GM21576 (cell line): Measurements from ENCODE around the gene SNURF.
"Not testable (repeated sequence)": the region's sequence is repeated elsewhere in the genome, so short reads cannot be mapped to it uniquely, and the experiment has no call there.

ENCODE experiments used
- ATAC-seq: cut with Tn5 transposase; IDR thresholded peaks from one replicate; pipeline ENCODE4 v1.9.1; 2021; ENCODE audit warnings: mild to moderate bottlenecking, moderate library complexity; ENCODE audit not compliant: unreplicated experiment

SNURF gene, protein sequence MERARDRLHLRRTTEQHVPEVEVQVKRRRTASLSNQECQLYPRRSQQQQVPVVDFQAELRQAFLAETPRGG

DNA sequence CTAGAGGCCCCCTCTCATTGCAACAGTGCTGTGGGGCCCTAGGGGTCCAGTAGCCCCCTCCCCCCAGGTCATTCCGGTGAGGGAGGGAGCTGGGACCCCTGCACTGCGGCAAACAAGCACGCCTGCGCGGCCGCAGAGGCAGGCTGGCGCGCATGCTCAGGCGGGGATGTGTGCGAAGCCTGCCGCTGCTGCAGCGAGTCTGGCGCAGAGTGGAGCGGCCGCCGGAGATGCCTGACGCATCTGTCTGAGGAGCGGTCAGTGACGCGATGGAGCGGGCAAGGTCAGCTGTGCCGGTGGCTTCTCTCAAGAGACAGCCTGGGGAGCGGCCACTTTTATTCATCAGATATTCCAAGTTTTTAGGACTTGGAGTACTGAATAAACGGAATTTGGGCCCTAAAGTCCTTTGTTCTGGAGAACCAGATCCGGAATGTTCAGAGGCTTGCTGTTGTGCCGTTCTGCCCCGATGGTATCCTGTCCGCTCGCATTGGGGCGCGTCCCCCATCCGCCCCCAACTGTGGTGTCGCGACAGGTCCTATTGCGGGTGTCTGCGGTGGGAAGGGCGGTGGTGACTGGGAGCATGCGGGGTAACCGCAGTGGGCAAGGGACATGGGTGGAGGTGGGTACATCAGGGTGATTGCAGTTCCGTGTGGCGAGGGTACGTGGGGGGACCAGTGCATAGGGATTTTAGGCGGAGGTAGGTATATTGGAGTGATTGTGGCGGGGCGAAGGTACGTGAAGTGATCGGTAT is at the start of gene SNURF, which contains the start of gene SNRPN:
Gene SNURF, plus strand, starts transcription at position 205 of the 748 bp plus-strand sequence. Its CDS starts 62 bp downstream, at position 267.
Gene SNRPN, plus strand, starts transcription at position 205 of the 748 bp plus-strand sequence. CDS start 19,467 bp downstream, outside the sequence.
- peak; percentile 43 for ATAC-seq

DNA sequence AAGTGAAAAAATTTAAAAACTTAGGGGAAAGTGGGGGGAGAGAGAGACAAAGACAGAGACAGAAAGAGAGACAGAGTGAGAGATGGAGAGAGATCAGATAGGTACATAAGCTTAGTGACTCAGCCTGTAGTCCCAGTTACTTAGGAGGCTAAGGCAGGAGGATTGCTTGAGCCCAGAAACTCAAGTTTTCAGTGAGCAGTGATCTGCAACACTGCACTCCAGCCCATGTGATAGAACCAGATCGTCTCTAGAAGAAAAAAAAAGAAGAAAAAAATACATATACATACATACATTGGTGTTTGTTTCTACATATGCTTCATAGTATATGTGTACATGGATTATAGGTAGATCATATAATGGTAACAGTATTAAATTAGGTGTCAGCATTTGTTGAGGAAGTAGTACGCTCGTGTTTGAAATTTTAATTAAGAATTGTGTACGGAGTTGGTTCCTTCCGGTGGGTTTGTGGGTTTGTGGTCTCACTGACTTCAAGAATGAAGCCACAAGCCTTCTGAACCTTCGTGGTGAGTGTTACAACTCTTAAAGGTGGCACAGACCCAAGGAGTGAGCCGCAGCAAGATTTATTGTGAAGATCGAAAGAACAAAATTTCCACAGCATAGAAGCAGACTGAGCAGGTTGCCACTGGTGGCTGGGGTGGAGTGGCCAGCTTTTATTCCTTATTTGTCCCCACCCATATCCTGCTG is 38.3 kb upstream of the SNURF start:
- ATAC-seq: no peak

- no peak for ATAC-seq
These were observed 37.4 kb upstream of the SNURF start for GRCh38 chr15:24917431-24917830.

DNA sequence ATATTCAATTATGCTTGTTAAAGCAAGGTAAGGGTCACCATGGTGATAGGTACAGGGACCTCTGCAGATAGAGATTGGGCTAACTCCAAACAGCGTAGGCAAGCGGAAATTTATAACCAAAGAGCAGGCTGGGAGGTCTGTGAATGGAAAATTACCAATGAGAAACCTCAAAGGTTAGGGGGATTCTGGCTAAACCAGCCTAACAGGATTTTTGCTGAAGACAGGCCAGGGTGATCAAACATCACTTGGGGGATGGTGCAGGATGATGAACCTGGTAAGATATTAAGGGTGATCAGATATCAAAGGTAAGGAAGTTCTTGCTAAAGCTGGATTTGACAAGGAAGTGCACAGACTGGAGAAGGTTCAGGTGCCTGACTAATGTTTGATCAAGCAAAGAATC is 35.3 kb upstream of the SNURF start:
- no peak for ATAC-seq

GRCh38 chr15:24922781-24923180 is 32.0 kb upstream of the SNURF start:
- not testable (repeated sequence) for ATAC-seq

DNA sequence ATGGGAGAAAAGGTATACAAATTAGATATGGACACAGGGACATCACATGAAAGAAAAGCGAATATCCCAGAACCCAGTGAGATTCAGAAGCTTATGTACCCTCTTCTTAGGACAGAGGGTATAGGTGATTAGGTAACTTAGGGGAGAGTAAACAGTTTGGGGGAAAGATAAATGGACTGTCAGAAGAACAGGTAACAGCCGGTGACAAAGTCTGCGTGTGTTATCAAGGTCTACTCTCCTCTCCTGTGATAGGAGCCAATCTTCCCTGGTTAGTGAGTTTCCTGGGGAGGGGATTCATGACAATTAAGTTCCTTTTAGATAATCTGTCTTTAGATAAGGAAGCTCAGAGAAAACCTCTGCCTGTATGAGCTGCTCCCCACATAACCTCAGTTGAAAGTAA is 30.6 kb upstream of the SNURF start:
- no peak for ATAC-seq

DNA sequence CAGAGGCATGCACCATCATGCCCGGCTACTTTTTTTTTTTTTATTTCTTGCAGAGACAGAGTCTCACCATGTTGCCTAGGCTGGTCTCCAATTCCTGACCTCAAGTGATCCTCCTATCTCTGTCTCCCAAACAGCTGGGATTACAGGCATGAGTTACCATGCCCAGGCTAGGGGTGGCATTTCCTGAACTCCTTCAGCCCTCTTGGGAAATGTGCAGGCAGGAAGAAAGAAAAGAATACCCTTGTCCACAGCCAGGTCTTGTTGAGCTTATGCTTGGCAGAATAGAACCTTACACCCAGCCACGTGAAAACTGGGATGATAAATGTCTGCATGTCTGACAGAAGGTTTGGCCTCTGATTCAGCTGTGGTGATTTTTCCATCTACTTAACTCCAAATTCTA is 30.2 kb upstream of the SNURF start:
- ATAC-seq: no peak

- not testable (repeated sequence) for ATAC-seq
These were observed 22.7 kb upstream of the SNURF start for GRCh38 chr15:24931874-24932732.

- ATAC-seq: no peak
These were observed 21.1 kb upstream of the SNURF start for GRCh38 chr15:24933716-24934115.

- ATAC-seq: not testable (repeated sequence)
These were observed 16.6 kb upstream of the SNURF start for GRCh38 chr15:24938224-24938623.

DNA sequence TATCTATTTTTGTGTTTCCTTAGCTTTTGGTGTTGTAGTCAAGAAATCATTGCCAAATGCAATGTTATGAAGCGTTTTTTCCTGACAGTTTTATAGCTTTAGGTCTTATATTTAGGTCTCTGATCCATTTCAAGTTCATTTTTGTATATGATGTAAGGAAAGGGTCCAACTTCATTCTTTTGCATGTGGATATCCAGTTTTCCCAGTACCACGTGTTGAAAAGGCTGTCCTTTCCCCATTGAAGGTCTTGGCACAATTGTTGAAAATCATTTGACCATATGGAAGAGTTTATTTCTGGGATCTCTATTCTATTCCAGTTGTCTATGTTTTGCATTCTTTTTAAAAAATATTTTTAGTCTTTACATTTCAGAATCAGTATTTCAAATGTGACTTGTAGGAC is 14.6 kb upstream of the SNURF start:
- no peak for ATAC-seq

GRCh38 chr15:24943361-24943760 is 11.4 kb upstream of the SNURF start:
- no peak for ATAC-seq

- no peak for ATAC-seq
These were observed 9.8 kb upstream of the SNURF start for GRCh38 chr15:24944954-24945353.

DNA sequence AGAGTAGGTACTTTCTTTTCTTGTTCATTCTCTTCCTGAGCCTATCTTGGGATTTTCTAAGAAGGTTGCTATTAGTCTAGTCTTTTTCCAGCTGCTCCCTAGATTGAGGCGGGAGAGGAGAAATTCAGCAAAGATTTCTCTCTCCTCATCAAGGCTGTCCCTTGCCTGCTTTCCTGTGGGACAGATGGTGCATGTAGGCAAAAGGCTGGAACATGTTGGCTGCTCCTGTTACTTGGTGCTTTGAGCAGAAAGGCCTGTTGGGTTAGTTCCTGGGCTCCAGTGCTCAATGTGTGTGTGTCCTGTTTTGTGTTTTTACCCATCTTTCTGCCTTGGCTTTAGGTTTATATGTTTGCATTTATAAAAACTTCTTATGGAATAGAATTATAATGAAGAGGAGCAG is 9.1 kb upstream of the SNURF start:
- ATAC-seq: no peak

DNA sequence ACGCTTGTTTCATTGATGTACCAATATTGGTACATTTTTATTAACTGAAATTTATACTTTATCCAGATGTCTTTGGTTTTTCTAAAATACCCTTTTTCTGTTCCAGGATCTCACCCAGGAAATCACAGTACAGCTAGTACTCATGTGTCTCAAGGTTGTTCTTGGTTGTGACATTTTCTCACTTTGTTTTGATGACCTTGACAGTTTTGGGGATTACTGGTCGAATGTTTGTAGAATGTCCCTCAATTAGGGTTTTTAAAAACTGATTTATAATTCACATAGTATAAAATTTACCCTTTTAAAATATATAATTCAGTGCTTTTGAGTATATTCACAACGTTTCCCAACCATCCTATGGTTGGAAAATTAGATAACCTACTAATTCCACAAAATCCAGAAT is 6.3 kb upstream of the SNURF start:
- no peak for ATAC-seq

DNA sequence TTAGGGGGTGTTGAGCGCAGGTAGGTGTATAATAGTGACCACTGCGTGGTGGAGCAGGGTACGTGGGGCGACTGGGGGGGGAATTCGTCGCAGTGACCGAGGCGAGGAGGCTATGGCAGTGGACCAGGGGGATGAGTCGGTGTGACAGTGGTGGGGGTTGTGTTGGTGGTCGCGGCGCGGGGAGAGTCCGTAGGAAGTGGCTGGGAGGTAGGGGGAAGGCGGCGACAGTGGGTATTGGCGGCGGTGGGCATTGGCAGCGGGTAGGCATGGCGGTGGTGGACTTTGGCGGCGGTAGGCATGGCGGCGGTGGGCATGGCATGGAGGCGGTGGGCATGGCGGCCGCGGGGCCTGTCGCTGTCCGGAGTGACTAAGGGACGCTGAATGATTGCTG is 739 bp downstream of the SNURF start:
- ATAC-seq: no peak

DNA sequence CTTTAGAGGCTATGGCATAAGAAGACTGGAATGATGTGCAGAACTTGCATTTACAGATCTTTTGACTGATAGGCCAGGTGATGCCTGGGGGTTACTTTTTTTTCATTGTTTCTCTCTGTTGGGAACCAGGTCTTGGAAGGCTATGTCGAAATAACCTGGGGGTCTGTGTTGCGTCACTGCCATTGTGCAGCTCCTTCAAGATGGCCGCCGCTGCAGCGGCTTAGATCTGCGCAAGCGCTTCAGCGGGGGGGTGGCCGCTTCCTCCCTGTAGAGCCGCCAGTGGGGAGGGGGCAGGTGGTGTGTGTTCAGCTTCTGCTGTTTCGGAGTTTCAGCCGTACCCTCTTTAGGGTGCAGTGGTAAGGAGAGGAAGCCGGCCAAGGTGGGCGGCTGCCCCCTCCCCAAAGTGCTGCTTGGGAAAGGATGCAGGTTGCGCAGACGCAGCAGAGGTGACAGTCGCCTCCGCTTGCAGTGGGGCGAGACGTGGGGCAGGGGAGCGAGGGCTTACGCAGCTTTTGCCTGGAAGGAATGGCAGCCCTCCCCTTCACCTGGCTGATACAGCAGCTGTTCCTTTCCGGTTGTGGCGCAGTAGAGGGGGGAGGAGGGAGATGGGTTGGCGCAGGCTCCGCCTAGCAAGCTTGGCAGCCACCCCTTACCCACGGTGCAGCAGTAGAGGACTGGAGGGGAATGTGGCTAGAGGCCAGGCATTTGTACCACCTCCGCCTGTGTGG is 1.5 kb downstream of the SNURF start:
- ATAC-seq: peak; percentile 75

- ATAC-seq: no peak
These were observed 2.9 kb downstream of the SNURF start for GRCh38 chr15:24957691-24958090.

DNA sequence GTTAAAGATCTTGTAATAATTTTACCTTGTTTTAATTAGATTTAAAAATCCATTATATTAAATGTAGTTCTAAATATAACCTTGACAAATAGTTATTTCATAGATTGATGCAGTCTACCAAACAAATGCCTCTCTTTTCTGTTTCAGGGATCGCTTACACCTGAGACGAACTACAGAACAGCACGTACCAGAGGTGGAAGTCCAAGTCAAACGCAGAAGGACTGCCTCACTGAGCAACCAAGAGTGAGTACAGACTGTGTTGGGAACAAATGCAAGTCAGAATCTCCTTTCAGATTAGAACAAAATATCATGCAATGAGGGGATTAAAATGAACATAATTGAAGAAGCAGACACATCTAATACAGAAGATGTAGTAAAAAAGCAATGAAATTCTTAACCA is 7.2 kb downstream of the SNURF start:
- ATAC-seq: no peak

DNA sequence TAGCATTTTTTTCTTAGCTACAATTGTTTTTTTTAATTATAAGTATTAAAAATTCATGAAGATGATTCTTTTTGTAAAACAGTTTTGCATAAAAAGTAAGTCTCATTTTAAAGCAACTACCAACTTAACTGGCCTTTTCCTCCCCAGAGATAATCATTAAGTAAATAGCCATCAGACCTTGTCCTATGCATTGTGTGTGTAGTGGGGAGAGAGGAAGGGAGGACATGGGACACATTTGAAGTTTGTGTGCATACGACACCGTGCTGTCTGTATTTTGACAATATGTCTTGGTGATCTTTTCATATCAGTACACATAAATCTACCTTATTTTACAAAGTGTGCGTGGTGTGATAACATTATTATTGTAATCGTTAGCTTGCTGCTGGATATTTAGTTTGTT is 8.1 kb downstream of the SNURF start:
- ATAC-seq: no peak
